GM12878 (cell line): ENCODE results near the gene CEACAM8.

ENCODE experiments used
- FOXK2 ChIP-seq: fragments of 450-650 bp; IDR thresholded peaks from 2 replicates; pipeline ENCODE4 v1.6.1; 2017; ENCODE audit warnings: mild to moderate bottlenecking, moderate library complexity
- JUNB ChIP-seq: IDR thresholded peaks from 2 replicates; pipeline ENCODE4 v1.6.1; 2016; ENCODE audit warnings: antibody characterized with exemption, mild to moderate bottlenecking
- NR2C1 ChIP-seq: fragments of 450-650 bp; IDR thresholded peaks from 2 replicates; pipeline ENCODE4 v1.6.1; 2017; ENCODE audit warnings: antibody characterized with exemption, mild to moderate bottlenecking, moderate library complexity
- TF ChIP-seq, protein P1 (sequence below), 3 experiments: IDR thresholded peaks in 2 of 3; conservative IDR thresholded peaks in 1 of 3; 2 replicates each; pipeline ENCODE4 v1.5.1; 2011; ENCODE audit warnings: low read depth in 3 of 3, low read length in 3 of 3, mild to moderate bottlenecking in 3 of 3, control low read depth in 2 of 3, moderate library complexity in 2 of 3, inconsistent platforms in 1 of 3, mixed read lengths in 1 of 3; ENCODE audit not compliant: control insufficient read depth in 2 of 3, insufficient read depth in 1 of 3; ENCODE audit errors: extremely low read depth in 1 of 3

DNA sequence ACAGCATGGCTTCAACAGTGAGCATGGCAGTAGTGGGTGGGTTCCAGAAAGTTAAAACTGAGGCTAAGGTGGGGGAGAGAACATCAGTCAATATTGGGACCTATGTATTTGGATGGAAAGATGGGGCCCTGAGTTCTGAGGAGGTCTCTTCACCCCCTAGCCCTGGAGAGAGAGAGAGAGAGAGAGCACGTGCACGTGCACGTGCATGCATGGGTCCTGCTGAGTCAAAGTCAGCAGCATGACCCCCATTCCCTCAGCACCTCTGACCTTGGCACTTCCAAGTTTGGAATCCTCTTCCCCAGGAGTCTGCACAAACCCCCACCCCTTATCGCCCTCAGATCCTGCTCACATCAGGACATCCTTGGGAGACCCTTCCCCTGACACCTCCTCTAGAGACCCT, 34.0 kb downstream of the CEACAM8 start:
- TF ChIP-seq NR2C1: no peak
- no peak for TF ChIP-seq JUNB
- no peak for TF ChIP-seq FOXK2
- TF ChIP-seq, protein P1, sequence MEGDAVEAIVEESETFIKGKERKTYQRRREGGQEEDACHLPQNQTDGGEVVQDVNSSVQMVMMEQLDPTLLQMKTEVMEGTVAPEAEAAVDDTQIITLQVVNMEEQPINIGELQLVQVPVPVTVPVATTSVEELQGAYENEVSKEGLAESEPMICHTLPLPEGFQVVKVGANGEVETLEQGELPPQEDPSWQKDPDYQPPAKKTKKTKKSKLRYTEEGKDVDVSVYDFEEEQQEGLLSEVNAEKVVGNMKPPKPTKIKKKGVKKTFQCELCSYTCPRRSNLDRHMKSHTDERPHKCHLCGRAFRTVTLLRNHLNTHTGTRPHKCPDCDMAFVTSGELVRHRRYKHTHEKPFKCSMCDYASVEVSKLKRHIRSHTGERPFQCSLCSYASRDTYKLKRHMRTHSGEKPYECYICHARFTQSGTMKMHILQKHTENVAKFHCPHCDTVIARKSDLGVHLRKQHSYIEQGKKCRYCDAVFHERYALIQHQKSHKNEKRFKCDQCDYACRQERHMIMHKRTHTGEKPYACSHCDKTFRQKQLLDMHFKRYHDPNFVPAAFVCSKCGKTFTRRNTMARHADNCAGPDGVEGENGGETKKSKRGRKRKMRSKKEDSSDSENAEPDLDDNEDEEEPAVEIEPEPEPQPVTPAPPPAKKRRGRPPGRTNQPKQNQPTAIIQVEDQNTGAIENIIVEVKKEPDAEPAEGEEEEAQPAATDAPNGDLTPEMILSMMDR (IDR thresholded peaks at IDR 0.05 in 2 of 3, conservative IDR thresholded peaks at IDR 0.05 in 1 of 3; ENCODE audit: control insufficient read depth in 2 of 3, extremely low read depth in 1 of 3, insufficient read depth in 1 of 3, low read depth in 3 of 3, low read length in 3 of 3): no peak
